Type B pancreatic cell (in vitro differentiated cells): ENCODE measurements around the gene DPH7. TPM values are rescaled to one million over a fixed set of nuclear protein-coding genes. Genes with fewer than 3 reads are reported as not detected.

Source experiments
- DNase-seq: peaks from one replicate; pipeline ENCODE4 v3.0.0; 2021; ENCODE audit warnings: mixed read lengths; ENCODE audit not compliant: unreplicated experiment; ENCODE audit errors: extremely low spot score
- H3K27ac Mint-ChIP-seq: 2 replicates; pipeline ENCODE4 v1.8.0; 2021; ENCODE audit warnings: mild to moderate bottlenecking, mixed read lengths
- H3K27me3 Mint-ChIP-seq: 2 replicates; pipeline ENCODE4 v1.8.0; 2021; ENCODE audit warnings: mixed read lengths
- H3K36me3 Mint-ChIP-seq: 2 replicates; pipeline ENCODE4 v1.8.0; 2021; ENCODE audit warnings: mixed read lengths
- H3K4me1 Mint-ChIP-seq: one replicate; pipeline ENCODE4 v1.8.0; 2021; ENCODE audit warnings: mixed read lengths; ENCODE audit not compliant: unreplicated experiment
- H3K4me3 Mint-ChIP-seq: 2 replicates; pipeline ENCODE4 v1.8.0; 2021; ENCODE audit warnings: mild to moderate bottlenecking, mixed read lengths
- H3K9me3 Mint-ChIP-seq: 2 replicates; pipeline ENCODE4 v1.8.0; 2021; ENCODE audit warnings: mixed read lengths
- CTCF ChIP-seq: fragments of 200-600 bp; sonication (generic); conservative IDR thresholded peaks from 2 replicates; pipeline ENCODE4 v1.5.0; 2021; ENCODE audit warnings: antibody characterized with exemption, mild to moderate bottlenecking
- total RNA-seq: library from RNA; stranded (reverse); gene quantifications from 2 replicates; pipeline ENCODE4 v1.2.1, GENCODE V29; 2021; ENCODE audit warnings: low replicate concordance

DPH7 gene
- total RNA-seq, 1 donor from 2014 or later, result 45.8 TPM

- DNase-seq, result no peak
- Mint-ChIP-seq H3K36me3 (peaks cover 6% of the 10 kb centered on the region), H3K27ac (no peak overlapping the region), H3K4me3 (no peak overlapping the region), H3K4me1 (no peaks in the 10 kb centered on the region), H3K27me3 (no peaks in the 10 kb centered on the region), H3K9me3 (no peaks in the 10 kb centered on the region)
- no peak for TF ChIP-seq CTCF
Observed at GRCh38 chr9:137586854-137587253, 8.1 kb upstream of the DPH7 start.

- Mint-ChIP-seq H3K36me3 (peaks cover 6% of the 10 kb centered on the region), H3K4me1 (no peaks in the 10 kb centered on the region), H3K4me3 (no peak overlapping the region), H3K9me3 (no peaks in the 10 kb centered on the region), H3K27ac (no peak overlapping the region), H3K27me3 (no peaks in the 10 kb centered on the region)
- no peak for DNase-seq
- no peak for TF ChIP-seq CTCF
Observed at GRCh38 chr9:137583957-137584356, 5.2 kb upstream of the DPH7 start.

GRCh38 chr9:137583347-137583746 lies 4.6 kb upstream of the DPH7 start:
- no peak for TF ChIP-seq CTCF
- Mint-ChIP-seq H3K36me3 (peaks cover 6% of the 10 kb centered on the region), H3K4me3 (no peak overlapping the region), H3K4me1 (no peaks in the 10 kb centered on the region), H3K27me3 (no peaks in the 10 kb centered on the region), H3K9me3 (no peaks in the 10 kb centered on the region), H3K27ac (no peak overlapping the region)
- no peak for DNase-seq

- no peak overlapping the region for H3K4me3 Mint-ChIP-seq
- no peaks in the 10 kb centered on the region for H3K36me3 Mint-ChIP-seq
- no peaks in the 10 kb centered on the region for H3K27me3 Mint-ChIP-seq
- peaks cover 6% of the 10 kb centered on the region for H3K4me1 Mint-ChIP-seq
- TF ChIP-seq CTCF, result peak; percentile 51
- DNase-seq, result no peak
- H3K27ac Mint-ChIP-seq, result no peak overlapping the region
- H3K9me3 Mint-ChIP-seq, result no peaks in the 10 kb centered on the region
Observed at GRCh38 chr9:137582286-137582860, 3.6 kb upstream of the DPH7 start.

GRCh38 chr9:137581361-137582285 lies 2.9 kb upstream of the DPH7 start:
- H3K27me3 Mint-ChIP-seq, result no peaks in the 10 kb centered on the region
- no peak for TF ChIP-seq CTCF
- no peak overlapping the region for H3K27ac Mint-ChIP-seq
- DNase-seq, result no peak
- H3K4me1 Mint-ChIP-seq, result peaks cover 10% of the 10 kb centered on the region
- no peak overlapping the region for H3K4me3 Mint-ChIP-seq
- H3K9me3 Mint-ChIP-seq, result no peaks in the 10 kb centered on the region
- H3K36me3 Mint-ChIP-seq, result no peaks in the 10 kb centered on the region
